ENCODE data around the gene UBALD1.

DNA sequence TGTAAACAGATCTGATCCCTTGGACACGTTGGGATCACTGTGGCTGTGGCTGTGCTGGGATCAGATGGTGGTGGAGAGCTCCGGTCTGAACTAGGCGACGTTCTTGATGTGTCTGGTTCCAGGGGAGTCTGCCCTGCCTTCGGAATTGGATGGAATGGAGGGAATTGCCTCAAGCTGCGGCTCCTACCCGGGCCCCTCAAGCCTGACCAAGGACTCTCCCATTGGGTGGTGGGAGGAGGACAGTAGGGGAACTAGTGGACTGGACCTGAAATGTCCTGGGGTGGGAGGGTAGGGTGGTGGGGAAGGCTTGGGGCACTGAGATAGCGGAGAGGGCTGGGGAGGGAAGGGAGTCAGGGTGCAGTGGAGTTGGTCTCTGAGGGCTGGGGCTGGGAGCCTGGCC, 3.2 kb upstream of the UBALD1 start:
- TF ChIP-seq ARHGAP35 (IDR thresholded peaks at IDR 0.05; ENCODE audit: partially characterized antibody) (no peak), POLR2AphosphoS5 (IDR thresholded peaks at IDR 0.05; ENCODE audit: control insufficient read depth, insufficient read depth, low read depth, low read length) (no peak), BRCA1 (IDR thresholded peaks at IDR 0.05) (no peak), BRCA1 (CRISPR knock-in tag; IDR thresholded peaks at IDR 0.05) (no peak), U2AF1 (optimal IDR thresholded peaks at IDR 0.05; ENCODE audit: low read depth, low read length) (no peak), CHD1 (IDR thresholded peaks at IDR 0.05; ENCODE audit: low read length) (no peak), EHMT2 (IDR thresholded peaks at IDR 0.05) (no peak), POLR2A (conservative IDR thresholded peaks at IDR 0.05) (no peak), GTF2F1 (IDR thresholded peaks at IDR 0.05; ENCODE audit: low read depth, low read length) (no peak)
- TF ChIP-seq, protein P1, sequence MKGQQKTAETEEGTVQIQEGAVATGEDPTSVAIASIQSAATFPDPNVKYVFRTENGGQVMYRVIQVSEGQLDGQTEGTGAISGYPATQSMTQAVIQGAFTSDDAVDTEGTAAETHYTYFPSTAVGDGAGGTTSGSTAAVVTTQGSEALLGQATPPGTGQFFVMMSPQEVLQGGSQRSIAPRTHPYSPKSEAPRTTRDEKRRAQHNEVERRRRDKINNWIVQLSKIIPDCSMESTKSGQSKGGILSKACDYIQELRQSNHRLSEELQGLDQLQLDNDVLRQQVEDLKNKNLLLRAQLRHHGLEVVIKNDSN (CRISPR knock-in tag; IDR thresholded peaks at IDR 0.05) = no peak
- TF ChIP-seq, protein P2, sequence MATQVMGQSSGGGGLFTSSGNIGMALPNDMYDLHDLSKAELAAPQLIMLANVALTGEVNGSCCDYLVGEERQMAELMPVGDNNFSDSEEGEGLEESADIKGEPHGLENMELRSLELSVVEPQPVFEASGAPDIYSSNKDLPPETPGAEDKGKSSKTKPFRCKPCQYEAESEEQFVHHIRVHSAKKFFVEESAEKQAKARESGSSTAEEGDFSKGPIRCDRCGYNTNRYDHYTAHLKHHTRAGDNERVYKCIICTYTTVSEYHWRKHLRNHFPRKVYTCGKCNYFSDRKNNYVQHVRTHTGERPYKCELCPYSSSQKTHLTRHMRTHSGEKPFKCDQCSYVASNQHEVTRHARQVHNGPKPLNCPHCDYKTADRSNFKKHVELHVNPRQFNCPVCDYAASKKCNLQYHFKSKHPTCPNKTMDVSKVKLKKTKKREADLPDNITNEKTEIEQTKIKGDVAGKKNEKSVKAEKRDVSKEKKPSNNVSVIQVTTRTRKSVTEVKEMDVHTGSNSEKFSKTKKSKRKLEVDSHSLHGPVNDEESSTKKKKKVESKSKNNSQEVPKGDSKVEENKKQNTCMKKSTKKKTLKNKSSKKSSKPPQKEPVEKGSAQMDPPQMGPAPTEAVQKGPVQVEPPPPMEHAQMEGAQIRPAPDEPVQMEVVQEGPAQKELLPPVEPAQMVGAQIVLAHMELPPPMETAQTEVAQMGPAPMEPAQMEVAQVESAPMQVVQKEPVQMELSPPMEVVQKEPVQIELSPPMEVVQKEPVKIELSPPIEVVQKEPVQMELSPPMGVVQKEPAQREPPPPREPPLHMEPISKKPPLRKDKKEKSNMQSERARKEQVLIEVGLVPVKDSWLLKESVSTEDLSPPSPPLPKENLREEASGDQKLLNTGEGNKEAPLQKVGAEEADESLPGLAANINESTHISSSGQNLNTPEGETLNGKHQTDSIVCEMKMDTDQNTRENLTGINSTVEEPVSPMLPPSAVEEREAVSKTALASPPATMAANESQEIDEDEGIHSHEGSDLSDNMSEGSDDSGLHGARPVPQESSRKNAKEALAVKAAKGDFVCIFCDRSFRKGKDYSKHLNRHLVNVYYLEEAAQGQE (IDR thresholded peaks at IDR 0.05; ENCODE audit: borderline replicate concordance) = no peak
- TF ChIP-seq, protein P2 (CRISPR knock-in tag; IDR thresholded peaks at IDR 0.05; ENCODE audit: low read depth) = no peak
- TF ChIP-seq, protein P3, sequence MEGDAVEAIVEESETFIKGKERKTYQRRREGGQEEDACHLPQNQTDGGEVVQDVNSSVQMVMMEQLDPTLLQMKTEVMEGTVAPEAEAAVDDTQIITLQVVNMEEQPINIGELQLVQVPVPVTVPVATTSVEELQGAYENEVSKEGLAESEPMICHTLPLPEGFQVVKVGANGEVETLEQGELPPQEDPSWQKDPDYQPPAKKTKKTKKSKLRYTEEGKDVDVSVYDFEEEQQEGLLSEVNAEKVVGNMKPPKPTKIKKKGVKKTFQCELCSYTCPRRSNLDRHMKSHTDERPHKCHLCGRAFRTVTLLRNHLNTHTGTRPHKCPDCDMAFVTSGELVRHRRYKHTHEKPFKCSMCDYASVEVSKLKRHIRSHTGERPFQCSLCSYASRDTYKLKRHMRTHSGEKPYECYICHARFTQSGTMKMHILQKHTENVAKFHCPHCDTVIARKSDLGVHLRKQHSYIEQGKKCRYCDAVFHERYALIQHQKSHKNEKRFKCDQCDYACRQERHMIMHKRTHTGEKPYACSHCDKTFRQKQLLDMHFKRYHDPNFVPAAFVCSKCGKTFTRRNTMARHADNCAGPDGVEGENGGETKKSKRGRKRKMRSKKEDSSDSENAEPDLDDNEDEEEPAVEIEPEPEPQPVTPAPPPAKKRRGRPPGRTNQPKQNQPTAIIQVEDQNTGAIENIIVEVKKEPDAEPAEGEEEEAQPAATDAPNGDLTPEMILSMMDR (IDR thresholded peaks at IDR 0.05 in 2 of 3, conservative IDR thresholded peaks at IDR 0.05 in 1 of 3; ENCODE audit: insufficient read depth in 2 of 3, low read depth in 1 of 3, low read length in 3 of 3) = no peak
